Measurements from ENCODE around the gene TRAPPC6A. TPM values are rescaled to one million over a fixed set of nuclear protein-coding genes. Genes with fewer than 3 reads are reported as not detected.
A peak's percentile ranks its signal among the peaks of the same experiment; 100 is the strongest.

Gene TRAPPC6A
- total and polyA plus RNA-seq, 2 of the 13 experiments (the other 11 are each of a cell fraction or from before 2014, with no cell fraction given): 6.5 to 21.0 TPM

DNA sequence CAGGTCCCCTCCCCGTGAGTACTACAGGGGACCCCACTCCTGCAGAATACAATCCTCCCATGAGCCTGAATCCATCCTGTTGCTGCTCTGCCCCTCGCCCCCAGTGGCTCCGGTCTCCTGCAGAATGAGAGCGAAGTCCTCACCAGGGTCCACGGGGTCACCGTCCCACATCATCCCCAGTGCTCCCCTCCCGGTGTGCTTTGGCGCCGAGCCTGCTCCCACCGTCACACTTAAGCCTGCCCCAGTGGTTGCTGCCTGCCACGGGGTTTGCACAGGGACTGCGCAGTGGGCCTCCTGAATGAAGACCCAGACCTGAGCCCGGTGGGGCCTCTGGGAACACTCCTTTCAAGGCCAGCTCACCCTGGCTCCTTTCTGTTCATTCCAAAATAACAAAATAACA lies 47.8 kb downstream of the TRAPPC6A start (continued):
- TF ChIP-seq, protein P1, sequence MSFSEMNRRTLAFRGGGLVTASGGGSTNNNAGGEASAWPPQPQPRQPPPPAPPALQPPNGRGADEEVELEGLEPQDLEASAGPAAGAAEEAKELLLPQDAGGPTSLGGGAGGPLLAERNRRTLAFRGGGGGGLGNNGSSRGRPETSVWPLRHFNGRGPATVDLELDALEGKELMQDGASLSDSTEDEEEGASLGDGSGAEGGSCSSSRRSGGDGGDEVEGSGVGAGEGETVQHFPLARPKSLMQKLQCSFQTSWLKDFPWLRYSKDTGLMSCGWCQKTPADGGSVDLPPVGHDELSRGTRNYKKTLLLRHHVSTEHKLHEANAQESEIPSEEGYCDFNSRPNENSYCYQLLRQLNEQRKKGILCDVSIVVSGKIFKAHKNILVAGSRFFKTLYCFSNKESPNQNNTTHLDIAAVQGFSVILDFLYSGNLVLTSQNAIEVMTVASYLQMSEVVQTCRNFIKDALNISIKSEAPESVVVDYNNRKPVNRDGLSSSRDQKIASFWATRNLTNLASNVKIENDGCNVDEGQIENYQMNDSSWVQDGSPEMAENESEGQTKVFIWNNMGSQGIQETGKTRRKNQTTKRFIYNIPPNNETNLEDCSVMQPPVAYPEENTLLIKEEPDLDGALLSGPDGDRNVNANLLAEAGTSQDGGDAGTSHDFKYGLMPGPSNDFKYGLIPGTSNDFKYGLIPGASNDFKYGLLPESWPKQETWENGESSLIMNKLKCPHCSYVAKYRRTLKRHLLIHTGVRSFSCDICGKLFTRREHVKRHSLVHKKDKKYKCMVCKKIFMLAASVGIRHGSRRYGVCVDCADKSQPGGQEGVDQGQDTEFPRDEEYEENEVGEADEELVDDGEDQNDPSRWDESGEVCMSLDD (CRISPR knock-in tag; IDR thresholded peaks at IDR 0.05; ENCODE audit: borderline replicate concordance): no peak
- TF ChIP-seq, protein P2, sequence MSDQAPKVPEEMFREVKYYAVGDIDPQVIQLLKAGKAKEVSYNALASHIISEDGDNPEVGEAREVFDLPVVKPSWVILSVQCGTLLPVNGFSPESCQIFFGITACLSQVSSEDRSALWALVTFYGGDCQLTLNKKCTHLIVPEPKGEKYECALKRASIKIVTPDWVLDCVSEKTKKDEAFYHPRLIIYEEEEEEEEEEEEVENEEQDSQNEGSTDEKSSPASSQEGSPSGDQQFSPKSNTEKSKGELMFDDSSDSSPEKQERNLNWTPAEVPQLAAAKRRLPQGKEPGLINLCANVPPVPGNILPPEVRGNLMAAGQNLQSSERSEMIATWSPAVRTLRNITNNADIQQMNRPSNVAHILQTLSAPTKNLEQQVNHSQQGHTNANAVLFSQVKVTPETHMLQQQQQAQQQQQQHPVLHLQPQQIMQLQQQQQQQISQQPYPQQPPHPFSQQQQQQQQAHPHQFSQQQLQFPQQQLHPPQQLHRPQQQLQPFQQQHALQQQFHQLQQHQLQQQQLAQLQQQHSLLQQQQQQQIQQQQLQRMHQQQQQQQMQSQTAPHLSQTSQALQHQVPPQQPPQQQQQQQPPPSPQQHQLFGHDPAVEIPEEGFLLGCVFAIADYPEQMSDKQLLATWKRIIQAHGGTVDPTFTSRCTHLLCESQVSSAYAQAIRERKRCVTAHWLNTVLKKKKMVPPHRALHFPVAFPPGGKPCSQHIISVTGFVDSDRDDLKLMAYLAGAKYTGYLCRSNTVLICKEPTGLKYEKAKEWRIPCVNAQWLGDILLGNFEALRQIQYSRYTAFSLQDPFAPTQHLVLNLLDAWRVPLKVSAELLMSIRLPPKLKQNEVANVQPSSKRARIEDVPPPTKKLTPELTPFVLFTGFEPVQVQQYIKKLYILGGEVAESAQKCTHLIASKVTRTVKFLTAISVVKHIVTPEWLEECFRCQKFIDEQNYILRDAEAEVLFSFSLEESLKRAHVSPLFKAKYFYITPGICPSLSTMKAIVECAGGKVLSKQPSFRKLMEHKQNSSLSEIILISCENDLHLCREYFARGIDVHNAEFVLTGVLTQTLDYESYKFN (CRISPR knock-in tag; conservative IDR thresholded peaks at IDR 0.05): peak; percentile 43
- TF ChIP-seq, protein P3, sequence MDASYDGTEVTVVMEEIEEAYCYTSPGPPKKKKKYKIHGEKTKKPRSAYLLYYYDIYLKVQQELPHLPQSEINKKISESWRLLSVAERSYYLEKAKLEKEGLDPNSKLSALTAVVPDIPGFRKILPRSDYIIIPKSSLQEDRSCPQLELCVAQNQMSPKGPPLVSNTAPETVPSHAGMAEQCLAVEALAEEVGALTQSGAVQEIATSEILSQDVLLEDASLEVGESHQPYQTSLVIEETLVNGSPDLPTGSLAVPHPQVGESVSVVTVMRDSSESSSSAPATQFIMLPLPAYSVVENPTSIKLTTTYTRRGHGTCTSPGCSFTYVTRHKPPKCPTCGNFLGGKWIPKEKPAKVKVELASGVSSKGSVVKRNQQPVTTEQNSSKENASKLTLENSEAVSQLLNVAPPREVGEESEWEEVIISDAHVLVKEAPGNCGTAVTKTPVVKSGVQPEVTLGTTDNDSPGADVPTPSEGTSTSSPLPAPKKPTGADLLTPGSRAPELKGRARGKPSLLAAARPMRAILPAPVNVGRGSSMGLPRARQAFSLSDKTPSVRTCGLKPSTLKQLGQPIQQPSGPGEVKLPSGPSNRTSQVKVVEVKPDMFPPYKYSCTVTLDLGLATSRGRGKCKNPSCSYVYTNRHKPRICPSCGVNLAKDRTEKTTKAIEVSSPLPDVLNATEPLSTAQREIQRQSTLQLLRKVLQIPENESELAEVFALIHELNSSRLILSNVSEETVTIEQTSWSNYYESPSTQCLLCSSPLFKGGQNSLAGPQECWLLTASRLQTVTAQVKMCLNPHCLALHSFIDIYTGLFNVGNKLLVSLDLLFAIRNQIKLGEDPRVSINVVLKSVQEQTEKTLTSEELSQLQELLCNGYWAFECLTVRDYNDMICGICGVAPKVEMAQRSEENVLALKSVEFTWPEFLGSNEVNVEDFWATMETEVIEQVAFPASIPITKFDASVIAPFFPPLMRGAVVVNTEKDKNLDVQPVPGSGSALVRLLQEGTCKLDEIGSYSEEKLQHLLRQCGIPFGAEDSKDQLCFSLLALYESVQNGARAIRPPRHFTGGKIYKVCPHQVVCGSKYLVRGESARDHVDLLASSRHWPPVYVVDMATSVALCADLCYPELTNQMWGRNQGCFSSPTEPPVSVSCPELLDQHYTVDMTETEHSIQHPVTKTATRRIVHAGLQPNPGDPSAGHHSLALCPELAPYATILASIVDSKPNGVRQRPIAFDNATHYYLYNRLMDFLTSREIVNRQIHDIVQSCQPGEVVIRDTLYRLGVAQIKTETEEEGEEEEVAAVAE (CRISPR knock-in tag; IDR thresholded peaks at IDR 0.05; ENCODE audit: borderline replicate concordance): no peak
- TF ChIP-seq ZNF329 (CRISPR knock-in tag; IDR thresholded peaks at IDR 0.05; ENCODE audit: low read depth) (no peak), ZNF446 (CRISPR knock-in tag; IDR thresholded peaks at IDR 0.05) (no peak), HMG20A (CRISPR knock-in tag; IDR thresholded peaks at IDR 0.05; ENCODE audit: borderline replicate concordance) (no peak), RXRA (CRISPR knock-in tag; IDR thresholded peaks at IDR 0.05) (peak; percentile 21; the same call in 1 of the 2 replicates), ZNF24 (IDR thresholded peaks at IDR 0.05) (no peak), ZSCAN25 (CRISPR knock-in tag; IDR thresholded peaks at IDR 0.05) (no peak), NFYC (CRISPR knock-in tag; IDR thresholded peaks at IDR 0.05) (no peak), ELF1 (CRISPR knock-in tag; IDR thresholded peaks at IDR 0.05) (no peak), NFIB (CRISPR knock-in tag; IDR thresholded peaks at IDR 0.05; ENCODE audit: borderline replicate concordance) (no peak), IKZF1 (IDR thresholded peaks at IDR 0.05) (no peak), RBFOX2 (IDR thresholded peaks at IDR 0.05; ENCODE audit: low read depth, low read length) (no peak), ELF4 (CRISPR knock-in tag; IDR thresholded peaks at IDR 0.05; ENCODE audit: borderline replicate concordance) (no peak)
- TF ChIP-seq, protein P4, sequence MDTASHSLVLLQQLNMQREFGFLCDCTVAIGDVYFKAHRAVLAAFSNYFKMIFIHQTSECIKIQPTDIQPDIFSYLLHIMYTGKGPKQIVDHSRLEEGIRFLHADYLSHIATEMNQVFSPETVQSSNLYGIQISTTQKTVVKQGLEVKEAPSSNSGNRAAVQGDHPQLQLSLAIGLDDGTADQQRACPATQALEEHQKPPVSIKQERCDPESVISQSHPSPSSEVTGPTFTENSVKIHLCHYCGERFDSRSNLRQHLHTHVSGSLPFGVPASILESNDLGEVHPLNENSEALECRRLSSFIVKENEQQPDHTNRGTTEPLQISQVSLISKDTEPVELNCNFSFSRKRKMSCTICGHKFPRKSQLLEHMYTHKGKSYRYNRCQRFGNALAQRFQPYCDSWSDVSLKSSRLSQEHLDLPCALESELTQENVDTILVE (CRISPR knock-in tag; IDR thresholded peaks at IDR 0.05): no peak
- TF ChIP-seq, protein P5, sequence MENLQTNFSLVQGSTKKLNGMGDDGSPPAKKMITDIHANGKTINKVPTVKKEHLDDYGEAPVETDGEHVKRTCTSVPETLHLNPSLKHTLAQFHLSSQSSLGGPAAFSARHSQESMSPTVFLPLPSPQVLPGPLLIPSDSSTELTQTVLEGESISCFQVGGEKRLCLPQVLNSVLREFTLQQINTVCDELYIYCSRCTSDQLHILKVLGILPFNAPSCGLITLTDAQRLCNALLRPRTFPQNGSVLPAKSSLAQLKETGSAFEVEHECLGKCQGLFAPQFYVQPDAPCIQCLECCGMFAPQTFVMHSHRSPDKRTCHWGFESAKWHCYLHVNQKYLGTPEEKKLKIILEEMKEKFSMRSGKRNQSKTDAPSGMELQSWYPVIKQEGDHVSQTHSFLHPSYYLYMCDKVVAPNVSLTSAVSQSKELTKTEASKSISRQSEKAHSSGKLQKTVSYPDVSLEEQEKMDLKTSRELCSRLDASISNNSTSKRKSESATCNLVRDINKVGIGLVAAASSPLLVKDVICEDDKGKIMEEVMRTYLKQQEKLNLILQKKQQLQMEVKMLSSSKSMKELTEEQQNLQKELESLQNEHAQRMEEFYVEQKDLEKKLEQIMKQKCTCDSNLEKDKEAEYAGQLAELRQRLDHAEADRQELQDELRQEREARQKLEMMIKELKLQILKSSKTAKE (CRISPR knock-in tag; IDR thresholded peaks at IDR 0.05; ENCODE audit: borderline replicate concordance): no peak

Measured in HepG2 (cell line).